Endothelial cell of umbilical vein (primary cell): ENCODE data around the gene BTBD18. TPM values are rescaled to one million over a fixed set of nuclear protein-coding genes. Genes with fewer than 3 reads are reported as not detected.

Source experiments
- BruUV-seq: library from RNA; stranded (reverse); fragments of 400-500 nt; replicated peaks from 2 replicates; lab custom pipeline; 2021; lab: Mats Ljungman, UMichigan
- CTCF ChIA-PET: fragments of 300-600, 350-600 bp; sonication (Branson Sonifier 250); formaldehyde crosslinking; loops from one replicate; lab custom pipeline; 2021; ENCODE audit warnings: antibody characterized with exemption, inconsistent platforms; lab: Charles Lee
- POLR2A ChIA-PET: fragments of 300-600, 350-600 bp; sonication (Branson Sonifier 250); formaldehyde crosslinking; loops from one replicate; lab custom pipeline; 2021; ENCODE audit warnings: antibody characterized with exemption, inconsistent platforms; lab: Charles Lee
- DNase-seq: peaks from one replicate; pipeline ENCODE4 v3.0.0-alpha.2; 2011; ENCODE audit warnings: low read depth, low spot score
- FAIRE-seq: peaks from 2 replicates; lab custom pipeline; 2011; peaks lifted over from hg19 to GRCh38; lab: Jason Lieb, UNC
- H2AFZ ChIP-seq: 2 replicates; pipeline ENCODE4 v1.6.0; 2012; ENCODE audit warnings: low read depth, low read length, control low read depth, inconsistent platforms
- H3K27ac ChIP-seq: 2 replicates; pipeline ENCODE4 v1.5.1; 2011; ENCODE audit warnings: low read depth, mild to moderate bottlenecking, control low read depth, low read length, moderate library complexity; ENCODE audit not compliant: insufficient read depth
- H3K27me3 ChIP-seq, 2 experiments: 2 replicates each; pipeline versions ENCODE4 v1.6.0 to v1.6.1; 2011; ENCODE audit warnings: low read length in 2 of 2, mixed read lengths in 1 of 2; ENCODE audit not compliant: control insufficient read depth in 2 of 2, insufficient read depth in 2 of 2
- H3K36me3 ChIP-seq, 2 experiments: 2 replicates in 1 of 2; 3 replicates in 1 of 2; pipeline ENCODE4 v1.5.1; 2011; ENCODE audit warnings: low read length in 2 of 2, mild to moderate bottlenecking in 1 of 2, moderate library complexity in 1 of 2; ENCODE audit not compliant: control insufficient read depth in 2 of 2, insufficient read depth in 2 of 2; ENCODE audit errors: extremely low read depth in 1 of 2
- H3K4me1 ChIP-seq: 3 replicates; pipeline ENCODE4 v1.5.1; 2011; ENCODE audit warnings: mild to moderate bottlenecking, low read length; ENCODE audit not compliant: control insufficient read depth, insufficient read depth; ENCODE audit errors: extremely low read depth
- H3K4me2 ChIP-seq: 2 replicates; pipeline ENCODE4 v1.6.1; 2011; ENCODE audit warnings: low read length, control low read depth, mixed read lengths; ENCODE audit not compliant: insufficient read depth
- H3K4me3 ChIP-seq, 3 experiments: fragments of 200-600 bp in 1 of 3; sonication (generic), shearing (Covaris generic) in 1 of 3; replicated peaks in 1 of 3; 2 replicates each; pipeline ENCODE4 v1.5.1; 2011 to 2016; ENCODE audit warnings: control low read depth in 3 of 3, low read length in 3 of 3, mild to moderate bottlenecking in 2 of 3, inconsistent platforms in 1 of 3, low read depth in 1 of 3, moderate library complexity in 1 of 3; ENCODE audit not compliant: insufficient read depth in 1 of 3
- H3K79me2 ChIP-seq: 2 replicates; pipeline ENCODE4 v1.6.0; 2012; ENCODE audit warnings: low read length, inconsistent platforms; ENCODE audit not compliant: control insufficient read depth, insufficient read depth
- H3K9ac ChIP-seq: replicated peaks from 2 replicates; pipeline ENCODE3; 2011; ENCODE audit warnings: low read length, control low read depth; ENCODE audit not compliant: insufficient read depth; ENCODE audit errors: extremely low read depth
- H3K9me1 ChIP-seq: replicated peaks from 3 replicates; pipeline ENCODE4 v1.6.0; 2011; ENCODE audit warnings: mild to moderate bottlenecking, low read length; ENCODE audit not compliant: control insufficient read depth, insufficient read depth; ENCODE audit errors: extremely low read depth
- H3K9me3 ChIP-seq: replicated peaks from 2 replicates; pipeline ENCODE4 v1.5.1; 2012; ENCODE audit warnings: low read length, inconsistent platforms; ENCODE audit not compliant: control insufficient read depth, insufficient read depth
- H4K20me1 ChIP-seq: replicated peaks from 2 replicates; pipeline ENCODE3; 2011; ENCODE audit warnings: mild to moderate bottlenecking, low read length; ENCODE audit not compliant: control insufficient read depth, insufficient read depth; ENCODE audit errors: extremely low read depth
- CTCF ChIP-seq, 2 donors: IDR thresholded peaks; 1 replicate in 1 of 2; 2 replicates in 1 of 2; pipeline ENCODE4 v1.5.1; 2011; ENCODE audit warnings: low read length in 2 of 2, mild to moderate bottlenecking in 2 of 2, moderate library complexity in 2 of 2, control low read depth in 1 of 2, inconsistent platforms in 1 of 2, low read depth in 1 of 2; ENCODE audit not compliant: insufficient read depth in 1 of 2; ENCODE audit errors: extremely low read depth in 1 of 2
- EZH2 ChIP-seq: IDR thresholded peaks from 2 replicates; pipeline ENCODE4 v1.6.1; 2012; ENCODE audit warnings: borderline replicate concordance, low read depth, mild to moderate bottlenecking, moderate library complexity, low read length, inconsistent platforms; ENCODE audit not compliant: severe bottlenecking
- FOS ChIP-seq: IDR thresholded peaks from 2 replicates; pipeline ENCODE4 v1.6.1; 2011; ENCODE audit warnings: mild to moderate bottlenecking, low read length, moderate library complexity, borderline replicate concordance; ENCODE audit not compliant: insufficient read depth
- GATA2 ChIP-seq: IDR thresholded peaks from 2 replicates; pipeline ENCODE4 v1.7.0; 2011; ENCODE audit warnings: low read depth, mild to moderate bottlenecking, moderate library complexity, mixed read lengths, low read length; ENCODE audit not compliant: insufficient read length, insufficient read depth
- JUN ChIP-seq: IDR thresholded peaks from 2 replicates; pipeline ENCODE4 v1.6.1; 2011; ENCODE audit warnings: borderline replicate concordance, low read depth; ENCODE audit not compliant: insufficient read length, insufficient read depth
- MAX ChIP-seq: IDR thresholded peaks from 2 replicates; pipeline ENCODE4 v1.6.1; 2011; ENCODE audit not compliant: insufficient read depth, insufficient read length
- POLR2A ChIP-seq: IDR thresholded peaks from 2 replicates; pipeline ENCODE4 v1.6.1; 2012; ENCODE audit warnings: low read depth, mild to moderate bottlenecking, control low read depth, low read length
- POLR2AphosphoS5 ChIP-seq: IDR thresholded peaks from 2 replicates; pipeline ENCODE4 v1.6.1; 2012; ENCODE audit warnings: low read depth, mild to moderate bottlenecking, control low read depth, low read length, moderate library complexity; ENCODE audit not compliant: insufficient read depth
- dilution Hi-C: fragments of 300-500 bp; cut with MboI; formaldehyde crosslinking; loops from one replicate; pipeline ENCODE4 v1.15.0; 2019; ENCODE audit warnings: low sequenced_read_pairs; ENCODE audit not compliant: extremely low pct_ligation_motif_present
- intact Hi-C: fragments of 100-400 bp; cut with micrococcal nuclease; formaldehyde crosslinking; loops from one replicate; pipeline ENCODE4 v1.10.0; 2022
- polyA plus RNA-seq, 4 experiments: library from polyadenylated mRNA; depleted of rRNA in 3 of 4; stranded (reverse) in 3 of 4; unstranded in 1 of 4; fragments of >200 nt; gene quantifications; 2 replicates each; pipeline versions ENCODE4 v1.2.1 to v1.2.3, GENCODE V29; 2011 to 2012; ENCODE audit warnings: missing spikeins in 1 of 4
- total RNA-seq: library from RNA; stranded (reverse); gene quantifications from 2 replicates; pipeline ENCODE4 v1.2.3, GENCODE V29; 2021

Gene BTBD18
- total and polyA plus RNA-seq, 2 donors (not counting 3 experiments of a cell fraction or from before 2014, with no cell fraction given), result not detected

GRCh38 chr11:57781529-57781943, 29.9 kb upstream of the BTBD18 start:
- Histone ChIP-seq H4K20me1 (peaks cover 4% of the 10 kb centered on the region), H3K9me3 (no peaks in the 10 kb centered on the region), H3K79me2 (peaks cover 92% of the 10 kb centered on the region), H3K27ac (no peak overlapping the region), H3K9ac (no peak overlapping the region), H2AFZ (no peak overlapping the region), H3K4me1 (peaks cover 53% of the 10 kb centered on the region), H3K4me2 (no peak overlapping the region), H3K27me3 (no peaks in the 10 kb centered on the region), H3K4me3 (no peak overlapping the region), H3K36me3 (peaks cover 0 to 3% of the 10 kb centered on the region in 2 experiments), H3K9me1 (no peaks in the 10 kb centered on the region)
- ChIA-PET POLR2A (no interaction called here), CTCF (interaction anchor here (1.6 to 9.0 kb wide), 3 partner anchors 10 to 19 kb away, joined by 6 to 115 read pairs (median 6); partner anchors contain the start of gene CTNND1)
- DNase-seq (no peak), FAIRE-seq (no peak)
- TF ChIP-seq FOS, result no peak
- no peak for TF ChIP-seq POLR2AphosphoS5
- TF ChIP-seq MAX, result no peak
- no peak for TF ChIP-seq GATA2
- TF ChIP-seq JUN, result no peak
- TF ChIP-seq EZH2, result no peak
- no peak for TF ChIP-seq CTCF (IDR thresholded peaks at IDR 0.05; ENCODE audit: extremely low read depth in 1 of 2, insufficient read depth in 1 of 2, low read depth in 1 of 2, low read length in 2 of 2)
- TF ChIP-seq POLR2A, result no peak
- dilution Hi-C loops (no loop called here), intact Hi-C loops (no loop called here)
- no TSS peak for BruUV-seq
